AG04449 (cell line): ENCODE results near the gene SERPINA4.

Experiments used
- CTCF ChIA-PET: fragments of 350-600 bp; formaldehyde crosslinking; extraction: SDS; loops from one replicate; lab custom pipeline; 2021; ENCODE audit warnings: antibody characterized with exemption; lab: Yijun Ruan, JAX
- POLR2A ChIA-PET: fragments of 400-600, 350-600 bp; formaldehyde crosslinking; extraction: SDS; loops from one replicate; lab custom pipeline; 2020; ENCODE audit warnings: antibody characterized with exemption, inconsistent platforms; lab: Yijun Ruan, JAX
- DNase-seq: peaks from one replicate; pipeline ENCODE4 v3.0.0-alpha.2; 2010; ENCODE audit warnings: low read depth, low spot score
- H3K4me3 ChIP-seq: 2 replicates; pipeline ENCODE4 v1.5.1; 2011; ENCODE audit warnings: low read depth, mild to moderate bottlenecking, control low read depth, low read length
- CTCF ChIP-seq: IDR thresholded peaks from one replicate; pipeline ENCODE4 v1.5.1; 2011; ENCODE audit warnings: mild to moderate bottlenecking, moderate library complexity, low read length, control low read depth, inconsistent platforms; ENCODE audit not compliant: insufficient read depth; ENCODE audit errors: missing control alignments

SERPINA4 gene

GRCh38 chr14:94560751-94561655 lies at the start of gene SERPINA4:
TSS of gene SERPINA4 (plus strand) at chr14:94561442. CDS start at chr14:94563483, 2,041 bp downstream.
- ChIA-PET POLR2A (interaction anchor here (1.5 kb wide), 1 partner anchor 40 kb away, joined by 4 read pairs; no protein-coding TSS in a partner anchor), CTCF (interaction anchor here (1.5 to 7.9 kb wide), 2 partner anchors 8 to 12 kb away, joined by 4 to 71 read pairs; no protein-coding TSS in a partner anchor)
- no peak for TF ChIP-seq CTCF
- no peak for DNase-seq
- H3K4me3 ChIP-seq: no peak within 1 kb of the TSS

- no peak overlapping the region for H3K4me3 ChIP-seq
- POLR2A ChIA-PET: no interaction called here
- no peak for TF ChIP-seq CTCF
- CTCF ChIA-PET: no interaction called here
- no peak for DNase-seq
Measured at GRCh38 chr14:94514351-94514750, 46.9 kb upstream of the SERPINA4 start.

- CTCF ChIA-PET: interaction anchor here (2.3 kb wide), 1 partner anchor 29 kb away, joined by 12 read pairs; no protein-coding TSS in a partner anchor
- H3K4me3 ChIP-seq: no peak overlapping the region
- POLR2A ChIA-PET: no interaction called here
- TF ChIP-seq CTCF: no peak
- no peak for DNase-seq
Measured at GRCh38 chr14:94515426-94515825, 45.8 kb upstream of the SERPINA4 start.

- no peak overlapping the region for H3K4me3 ChIP-seq
- no peak for DNase-seq
- TF ChIP-seq CTCF: no peak
- CTCF ChIA-PET: interaction anchor here (2.3 kb wide), 1 partner anchor 29 kb away, joined by 12 read pairs; no protein-coding TSS in a partner anchor
- POLR2A ChIA-PET: no interaction called here
Measured at GRCh38 chr14:94515856-94516255, 45.4 kb upstream of the SERPINA4 start.

GRCh38 chr14:94517248-94517640 lies 44.0 kb upstream of the SERPINA4 start:
- no peak for TF ChIP-seq CTCF
- CTCF ChIA-PET: interaction anchor here (2.3 kb wide), 1 partner anchor 31 kb away, joined by 12 read pairs; no protein-coding TSS in a partner anchor

GRCh38 chr14:94517641-94518257 lies 43.5 kb upstream of the SERPINA4 start:
- POLR2A ChIA-PET: no interaction called here
- no peak for DNase-seq

More at GRCh38 chr14:94517248-94517640, 44.0 kb upstream of the SERPINA4 start:
- H3K4me3 ChIP-seq: no peak overlapping the region
- DNase-seq: no peak
- POLR2A ChIA-PET: no interaction called here

More at GRCh38 chr14:94517641-94518257, 43.5 kb upstream of the SERPINA4 start:
- CTCF ChIA-PET: no interaction called here
- no peak for TF ChIP-seq CTCF
- no peak overlapping the region for H3K4me3 ChIP-seq
